HG03575 (cell line): Measurements from ENCODE around the gene KLK15.
"Not testable (repeated sequence)": the region's sequence is repeated elsewhere in the genome, so short reads cannot be mapped to it uniquely, and the experiment has no call there.

ENCODE experiments used
- ATAC-seq: cut with Tn5 transposase; IDR thresholded peaks from one replicate; pipeline ENCODE4 v1.9.1; 2021; ENCODE audit not compliant: unreplicated experiment, insufficient number of reproducible peaks, low FRiP score; ENCODE audit errors: extremely low read depth

Gene KLK15

GRCh38 chr19:50783848-50784152 is 49.6 kb downstream of the KLK15 start:
- not testable (repeated sequence) for ATAC-seq

DNA sequence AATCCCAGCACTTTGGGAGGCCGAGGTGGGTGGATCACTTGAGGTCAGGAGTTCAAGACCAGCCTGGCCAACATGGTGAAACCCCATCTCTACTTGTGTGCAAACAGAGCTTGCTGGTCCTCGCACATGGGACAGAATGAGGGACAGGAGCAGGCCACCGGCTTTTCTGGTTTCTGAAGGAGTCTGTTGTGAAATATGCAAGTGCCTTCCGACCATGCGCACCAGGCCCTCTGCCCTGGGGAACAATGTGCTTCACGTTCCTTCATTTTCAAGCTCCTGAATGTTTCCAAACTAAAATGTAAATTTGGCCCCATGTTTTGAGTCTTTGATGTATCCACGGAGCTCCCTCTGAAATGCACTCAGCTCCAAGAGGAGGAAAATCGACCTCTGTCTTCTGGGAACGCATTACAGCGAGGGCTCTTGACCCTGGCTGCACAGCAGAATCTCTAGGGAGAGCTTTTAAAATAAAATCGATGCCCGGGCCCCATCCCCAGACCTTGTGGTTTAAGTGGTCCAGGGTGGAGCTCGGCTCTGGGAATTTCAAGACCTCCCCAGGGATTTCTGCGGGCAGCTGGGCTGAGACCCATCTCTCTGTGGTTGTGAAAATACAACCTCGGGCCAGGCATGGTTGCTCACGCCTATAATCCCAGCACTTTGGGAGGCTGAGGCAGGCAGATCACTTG is 52.5 kb downstream of the KLK15 start:
- ATAC-seq, result no peak

- ATAC-seq, result no peak
Measured at GRCh38 chr19:50779504-50780457, 53.6 kb downstream of the KLK15 start.

DNA sequence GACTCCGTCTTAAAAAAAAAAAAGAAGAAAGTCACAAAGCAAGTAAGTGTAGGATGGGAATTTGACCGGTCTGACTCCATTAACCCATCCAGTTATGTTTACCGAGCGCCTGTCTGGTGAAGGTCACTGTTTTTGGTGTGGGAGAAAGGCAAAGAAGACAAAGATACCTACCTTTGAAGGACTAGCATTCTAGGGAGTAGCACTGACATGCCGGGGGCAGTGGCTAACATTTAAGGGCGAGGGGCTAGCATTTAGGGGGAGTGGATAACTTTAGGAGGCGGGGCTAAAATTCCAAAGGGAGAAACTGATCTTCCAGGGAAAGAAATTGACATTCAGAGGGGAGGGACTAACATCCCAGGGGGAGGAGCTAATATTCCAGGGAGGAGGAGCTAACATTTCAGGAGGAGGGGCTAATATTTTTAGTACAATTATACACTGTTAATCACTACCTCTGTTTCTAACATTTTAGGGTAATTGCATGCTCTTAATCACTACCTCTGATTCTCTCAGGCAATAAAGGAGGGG is 54.4 kb downstream of the KLK15 start:
- ATAC-seq, result no peak

DNA sequence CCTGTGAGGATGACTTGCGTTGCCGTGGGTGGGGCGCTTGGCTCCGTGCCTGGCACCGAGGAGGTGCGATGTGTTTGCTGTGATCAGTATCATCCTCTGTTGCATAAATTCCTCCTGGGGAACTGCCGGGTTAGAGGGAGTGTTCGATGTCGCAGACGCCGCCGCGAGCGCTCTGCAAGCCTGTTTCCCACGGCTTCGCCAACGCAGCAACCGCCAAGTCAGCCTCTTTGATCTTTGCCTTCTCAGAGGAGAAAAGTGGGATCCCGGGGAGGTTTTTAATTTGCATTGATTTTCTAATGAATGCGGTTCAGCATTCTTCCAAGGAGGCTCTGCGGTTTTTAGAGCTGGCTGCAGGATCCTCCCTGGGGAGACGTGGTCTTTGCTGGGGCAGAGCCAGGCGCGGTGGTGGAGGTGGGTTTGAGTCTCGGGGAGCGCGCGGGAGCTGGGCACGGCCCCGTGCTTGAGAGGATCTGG is 55.5 kb downstream of the KLK15 start:
- ATAC-seq, result no peak

DNA sequence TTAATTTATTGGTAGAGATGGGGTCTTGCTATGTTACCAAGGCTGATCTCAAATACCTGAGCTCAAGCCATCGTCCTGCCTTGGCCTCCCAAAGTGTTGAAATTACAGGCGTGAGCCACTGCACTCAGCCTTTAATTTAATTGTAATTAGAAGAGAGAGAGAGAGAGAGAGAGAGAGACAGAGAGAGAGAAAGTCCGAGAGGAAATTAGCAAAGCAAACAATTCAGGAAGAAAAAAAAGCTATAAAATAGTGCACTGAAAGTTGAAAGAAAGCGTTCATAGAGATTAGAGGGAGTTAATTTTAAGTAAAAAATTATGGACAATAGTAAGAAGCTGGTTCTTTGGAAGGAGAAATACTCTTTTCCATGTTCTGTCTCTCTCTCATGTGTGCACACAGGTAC is 56.1 kb downstream of the KLK15 start:
- no peak for ATAC-seq

- no peak for ATAC-seq
Measured at GRCh38 chr19:50776131-50776530, 57.2 kb downstream of the KLK15 start.
